GM19468 (cell line): ENCODE data around the gene RPS6KA4.

Source experiments
- ATAC-seq: cut with Tn5 transposase; IDR thresholded peaks from one replicate; pipeline ENCODE4 v1.9.1; 2021; ENCODE audit warnings: mild to moderate bottlenecking, moderate library complexity, moderate number of reproducible peaks; ENCODE audit not compliant: unreplicated experiment; ENCODE audit errors: extremely low read depth

The RPS6KA4 gene

GRCh38 chr11:64344787-64345186 lies 14.2 kb upstream of the RPS6KA4 start:
- no peak for ATAC-seq

GRCh38 chr11:64347193-64347867 lies 11.6 kb upstream of the RPS6KA4 start:
- ATAC-seq, result no peak

GRCh38 chr11:64348383-64349024 lies 10.5 kb upstream of the RPS6KA4 start:
- ATAC-seq, result no peak

GRCh38 chr11:64349025-64349387 lies 10.0 kb upstream of the RPS6KA4 start:
- no peak for ATAC-seq

- no peak for ATAC-seq
Observed at GRCh38 chr11:64349404-64349803, 9.6 kb upstream of the RPS6KA4 start.

GRCh38 chr11:64351136-64351631 lies 7.8 kb upstream of the RPS6KA4 start:
- ATAC-seq, result no peak

GRCh38 chr11:64352099-64352994 lies 6.6 kb upstream of the RPS6KA4 start:
- ATAC-seq, result no peak

GRCh38 chr11:64352995-64353714 lies 5.8 kb upstream of the RPS6KA4 start:
- ATAC-seq, result no peak

GRCh38 chr11:64353715-64354506 lies 5.1 kb upstream of the RPS6KA4 start:
- ATAC-seq, result no peak

- ATAC-seq, result no peak
Observed at GRCh38 chr11:64355078-64355940, 3.7 kb upstream of the RPS6KA4 start.

GRCh38 chr11:64356498-64357411 lies 2.2 kb upstream of the RPS6KA4 start:
- no peak for ATAC-seq

- ATAC-seq, result no peak
Observed at GRCh38 chr11:64357446-64357845, 1.5 kb upstream of the RPS6KA4 start.

GRCh38 chr11:64357904-64358535 lies 942 bp upstream of the RPS6KA4 start:
- no peak for ATAC-seq

GRCh38 chr11:64358536-64358906 lies 441 bp upstream of the RPS6KA4 start:
- ATAC-seq, result no peak

- no peak for ATAC-seq
Observed at GRCh38 chr11:64359712-64360445, 917 bp downstream of the RPS6KA4 start.

GRCh38 chr11:64360448-64360921 lies 1.5 kb downstream of the RPS6KA4 start:
- ATAC-seq, result no peak
